T follicular helper cell (primary cell): ENCODE results near the gene CHAF1B.
"Not testable (repeated sequence)": the region's sequence is repeated elsewhere in the genome, so short reads cannot be mapped to it uniquely, and the experiment has no call there.

Experiments
- DNase-seq: peaks from one replicate; pipeline ENCODE4 v3.0.0-alpha.2; 2020; ENCODE audit warnings: low read depth
- total RNA-seq, 2 experiments: gene quantifications; one replicate each; lab custom pipeline; 2026; lab: John Stamatoyannopoulos, UW

CHAF1B gene
- total RNA-seq = 4.3 to 11.3 reads per million in 2 experiments

GRCh38 chr21:36385233-36386030, at the start of gene CHAF1B:
Gene CHAF1B, plus strand, starts transcription at chr21:36385392. Its CDS starts 745 bp downstream, at chr21:36386137.
- DNase-seq = peak; percentile 69

- DNase-seq = no peak
These were observed 48.1 kb upstream of the CHAF1B start for GRCh38 chr21:36337099-36337509.

DNA sequence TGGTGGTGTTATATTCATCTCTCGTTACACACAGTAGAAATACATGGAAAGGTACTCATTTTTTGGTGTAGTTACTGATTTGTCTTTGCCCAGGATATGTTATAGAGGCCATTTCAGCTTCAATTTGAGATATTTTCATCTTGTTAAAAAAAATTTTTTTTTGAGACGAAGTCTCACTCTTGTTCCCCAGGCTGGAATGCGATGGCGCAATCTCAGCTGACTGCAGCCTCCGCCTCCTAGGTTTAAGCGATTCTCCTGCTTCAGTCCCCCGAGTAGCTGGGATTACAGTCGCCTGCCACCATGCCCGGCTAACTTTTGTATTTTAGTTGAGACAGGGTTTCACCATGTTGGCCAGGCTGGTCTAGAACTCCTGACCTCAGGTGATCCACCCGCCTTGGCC, 46.2 kb upstream of the CHAF1B start:
- no peak for DNase-seq

GRCh38 chr21:36342581-36342980, 42.6 kb upstream of the CHAF1B start:
- DNase-seq = not testable (repeated sequence)

- DNase-seq = no peak
These were observed 40.3 kb upstream of the CHAF1B start for GRCh38 chr21:36344931-36345330.

- DNase-seq = no peak
These were observed 37.8 kb upstream of the CHAF1B start for GRCh38 chr21:36347278-36347961.

DNA sequence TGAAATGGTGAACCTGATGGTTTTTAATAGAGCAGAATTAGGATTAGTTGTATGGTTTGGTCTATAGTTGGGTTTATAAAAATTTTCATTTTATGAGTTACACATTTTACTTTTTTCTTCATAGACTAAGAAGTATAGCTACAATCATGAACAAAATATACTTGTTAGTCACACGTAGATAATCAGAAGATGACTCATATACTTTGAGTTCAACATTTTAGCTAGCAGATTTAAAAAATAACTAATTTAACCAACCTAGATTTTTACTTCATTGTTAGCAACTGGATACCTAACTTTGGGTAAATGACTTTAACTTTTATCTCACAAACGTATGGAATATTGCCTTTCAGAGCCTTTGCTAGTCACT, 37.2 kb upstream of the CHAF1B start:
- no peak for DNase-seq

DNA sequence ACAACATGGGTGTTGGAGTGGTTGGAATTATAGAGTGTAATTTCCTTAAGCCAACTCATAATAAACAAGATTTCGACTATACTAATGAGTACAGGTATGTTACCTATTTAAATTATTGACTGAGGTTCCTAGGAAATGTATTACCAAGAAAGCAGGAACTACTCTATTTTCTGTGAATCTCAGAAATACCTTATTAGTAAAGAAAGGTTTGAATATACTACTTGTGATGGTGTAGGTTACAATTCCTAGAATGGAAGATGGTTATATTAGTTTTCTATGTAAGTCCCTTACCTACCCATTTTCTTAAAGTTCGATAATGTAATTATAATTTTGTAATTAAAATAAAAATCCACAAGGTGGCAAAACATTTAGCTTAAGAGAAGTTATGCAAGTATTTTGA, 35.9 kb upstream of the CHAF1B start:
- no peak for DNase-seq

GRCh38 chr21:36350282-36350910, 34.8 kb upstream of the CHAF1B start:
- no peak for DNase-seq

DNA sequence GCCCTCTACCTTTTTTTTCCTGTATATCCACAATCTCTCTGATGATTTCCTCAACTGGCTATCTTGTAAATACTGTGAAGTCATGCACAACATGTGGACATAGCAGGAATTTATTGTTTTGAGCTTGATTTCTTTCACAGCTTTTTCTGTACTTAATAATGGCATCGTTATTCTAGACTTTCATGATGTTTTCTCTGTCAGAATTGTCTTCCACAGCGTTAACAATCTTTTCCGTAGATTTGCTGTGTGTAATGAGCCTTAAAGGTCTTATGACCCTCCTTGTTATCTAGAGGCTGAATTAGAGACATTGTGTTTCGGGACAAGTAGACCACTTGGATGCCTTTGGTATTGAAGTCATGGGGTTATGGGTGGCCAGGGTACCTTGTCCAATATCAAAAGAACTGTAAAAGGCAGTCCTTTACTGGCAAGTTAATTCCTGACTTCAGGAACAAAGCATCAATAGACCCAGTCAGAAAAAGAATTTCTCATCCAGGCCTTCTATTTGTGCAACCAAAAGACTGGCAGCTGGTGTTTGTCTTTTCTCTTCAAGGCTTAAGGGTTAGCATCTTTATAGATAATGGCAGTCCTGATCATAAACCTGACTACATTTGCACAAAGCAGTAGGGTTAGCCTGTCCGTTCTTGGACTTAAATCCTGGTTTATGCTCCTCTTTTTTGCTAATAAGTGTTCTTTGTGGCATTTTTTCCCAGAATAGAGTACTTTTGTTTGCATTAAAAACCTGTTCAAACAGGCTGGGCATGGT, 30.1 kb upstream of the CHAF1B start:
- DNase-seq = no peak

DNA sequence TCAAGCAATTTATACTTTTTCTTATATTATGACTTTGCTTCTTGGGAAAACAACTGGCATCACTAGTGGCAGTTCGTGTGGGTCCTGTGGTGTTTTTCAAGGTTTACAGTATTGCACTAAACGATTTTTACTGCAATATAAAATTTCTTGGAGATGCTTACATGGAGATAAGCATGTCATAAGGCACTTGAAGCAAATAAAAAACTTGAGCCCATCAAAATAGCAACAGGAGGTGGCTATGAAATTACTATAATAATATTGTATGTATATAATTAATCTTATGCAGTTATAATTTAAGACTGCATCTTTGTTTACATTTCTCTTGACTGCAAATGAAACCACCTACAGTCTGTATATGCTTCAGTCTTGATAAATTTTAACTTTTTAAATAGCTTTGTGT, 29.3 kb upstream of the CHAF1B start:
- DNase-seq = no peak

DNA sequence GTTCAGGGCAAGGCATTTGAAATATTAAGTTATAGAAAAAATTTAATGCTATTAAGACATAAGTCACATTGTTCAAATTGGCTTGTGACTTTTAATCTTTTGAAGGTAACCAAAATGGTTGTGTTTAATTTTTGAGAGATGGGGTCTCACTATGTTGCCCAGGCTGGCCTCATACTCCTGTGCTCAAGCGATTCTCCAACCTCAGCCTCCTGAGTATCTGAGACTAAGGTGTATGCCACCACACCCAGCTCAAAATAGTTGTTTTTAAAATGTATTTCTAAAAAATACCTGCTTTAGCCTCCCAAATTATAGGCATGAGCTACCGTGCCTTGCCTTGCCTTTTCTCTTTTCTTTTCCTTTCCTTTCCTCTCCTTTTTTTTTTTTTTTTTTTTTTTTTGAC, 26.0 kb upstream of the CHAF1B start:
- DNase-seq = no peak

GRCh38 chr21:36369064-36369685, 16.0 kb upstream of the CHAF1B start:
- DNase-seq = no peak

DNA sequence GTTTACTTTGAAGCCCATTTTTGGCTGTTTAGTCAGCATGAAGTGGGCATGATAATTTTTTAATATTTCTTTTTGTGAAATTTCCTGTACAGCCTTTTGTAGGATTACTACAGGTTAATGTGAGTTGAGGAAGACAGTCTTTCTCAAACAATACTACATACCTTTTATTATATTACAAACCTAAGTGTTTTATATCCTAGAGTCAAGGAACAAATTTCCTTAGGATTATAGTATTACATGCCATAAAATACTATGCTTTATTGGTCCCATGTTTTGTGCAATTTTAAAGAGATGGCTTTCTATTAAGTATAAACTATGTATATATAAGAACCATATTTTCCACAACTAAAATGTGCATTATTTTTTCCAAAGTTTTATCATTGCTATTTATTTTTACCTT, 9.2 kb upstream of the CHAF1B start:
- DNase-seq = no peak

GRCh38 chr21:36377391-36377842, 7.8 kb upstream of the CHAF1B start:
- DNase-seq = no peak

GRCh38 chr21:36379251-36379650, 5.9 kb upstream of the CHAF1B start:
- no peak for DNase-seq

DNA sequence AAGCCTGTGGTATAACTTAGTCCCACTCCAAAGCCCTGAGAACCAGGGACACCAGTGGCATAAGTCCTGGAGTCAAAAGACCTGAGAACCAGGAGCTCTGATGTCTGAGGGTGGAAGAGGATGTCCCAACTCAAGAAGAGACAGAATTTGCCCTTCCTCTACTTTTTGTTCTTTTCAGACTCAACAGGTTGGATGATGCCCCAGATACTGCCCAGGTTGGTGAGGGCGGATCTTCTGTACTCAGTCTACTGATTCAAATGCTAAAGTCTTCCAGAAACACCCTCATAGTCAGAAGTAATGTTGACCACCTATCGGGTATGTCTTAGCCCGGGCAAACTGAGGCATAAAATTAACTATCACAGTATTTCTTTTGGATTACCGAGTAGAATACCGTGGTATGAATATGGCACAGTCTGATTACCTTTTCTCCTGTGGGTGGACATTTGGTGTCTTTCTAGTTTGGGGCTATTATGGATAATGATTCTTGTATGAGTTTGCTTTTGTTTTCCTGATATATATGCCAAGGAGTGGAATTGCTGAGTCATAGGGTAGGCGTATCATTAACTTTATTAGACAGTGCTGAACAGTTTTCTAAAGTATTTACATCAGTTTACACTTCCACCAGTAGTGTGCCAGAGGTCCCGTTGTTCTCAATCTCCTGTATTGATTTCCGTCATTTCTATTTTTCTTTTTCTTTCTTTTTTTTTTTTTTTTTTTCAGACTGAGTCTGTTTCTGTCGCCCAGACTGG, 3.2 kb upstream of the CHAF1B start:
- no peak for DNase-seq

GRCh38 chr21:36382722-36383121, 2.5 kb upstream of the CHAF1B start:
- DNase-seq = not testable (repeated sequence)

DNA sequence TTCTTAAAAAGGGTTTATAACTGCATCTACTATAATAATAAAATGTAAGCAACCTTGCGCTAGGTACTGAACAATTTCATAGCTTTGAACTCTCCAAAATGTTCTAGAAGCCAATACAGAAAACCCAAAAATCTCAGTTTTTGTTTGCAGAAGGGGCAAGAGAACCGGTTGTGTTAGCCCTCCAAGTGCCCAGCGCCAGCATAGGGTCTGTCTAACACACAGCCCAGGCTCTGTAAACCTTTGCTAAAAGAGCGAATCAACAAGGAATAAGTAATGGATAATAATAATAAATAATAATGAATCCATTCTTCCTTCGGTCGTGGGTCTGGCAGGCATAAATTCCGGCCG, 333 bp upstream of the CHAF1B start:
- DNase-seq = no peak

GRCh38 chr21:36386031-36386642, 945 bp downstream of the CHAF1B start:
- DNase-seq = no peak

GRCh38 chr21:36388096-36388495, 2.9 kb downstream of the CHAF1B start:
- no peak for DNase-seq
